K562 (cell line): ENCODE results near the gene KRT80. TPM values are rescaled to one million over a fixed set of nuclear protein-coding genes. Genes with fewer than 3 reads are reported as not detected.

Experiments
- CC2D1A ChIP-seq: fragments of 450-650 bp; IDR thresholded peaks from 2 replicates; pipeline ENCODE4 v1.6.1; 2017; ENCODE audit warnings: mild to moderate bottlenecking
- CCNT2 ChIP-seq: IDR thresholded peaks from 2 replicates; pipeline ENCODE4 v1.6.1; 2011; ENCODE audit warnings: borderline replicate concordance, low read depth, mild to moderate bottlenecking, moderate library complexity, mixed read lengths, low read length; ENCODE audit not compliant: insufficient read length; ENCODE audit errors: extremely low read depth
- EGR1 ChIP-seq: fragments of 450-650 bp; conservative IDR thresholded peaks from 2 replicates; pipeline ENCODE4 v1.6.1; 2017; ENCODE audit warnings: mild to moderate bottlenecking
- ELF4 ChIP-seq: fragments of 450-650 bp; formaldehyde crosslinking; IDR thresholded peaks from 2 replicates; pipeline ENCODE4 v1.4.0; 2022; ENCODE audit warnings: missing genetic modification characterization
- FOXA1 ChIP-seq: fragments of 450-650 bp; IDR thresholded peaks from 2 replicates; pipeline ENCODE4 v1.6.1; 2016; ENCODE audit warnings: mild to moderate bottlenecking, borderline replicate concordance
- HMG20B ChIP-seq: fragments of 250-450 bp; sonication (Bioruptor Pico); IDR thresholded peaks from 2 replicates; pipeline ENCODE4 v1.5.0; 2021; ENCODE audit warnings: mild to moderate bottlenecking
- POLR3G ChIP-seq: IDR thresholded peaks from 2 replicates; pipeline ENCODE4 v1.6.1; 2011; ENCODE audit not compliant: insufficient read length, insufficient replicate concordance; ENCODE audit errors: extremely low read depth
- SIN3A ChIP-seq, 2 experiments: fragments of 150-350 bp in 1 of 2; IDR thresholded peaks; 2 replicates each; pipeline ENCODE4 v1.6.1; 2011 to 2016; ENCODE audit warnings: borderline replicate concordance in 2 of 2, low read depth in 2 of 2, low read length in 2 of 2, mild to moderate bottlenecking in 2 of 2, moderate library complexity in 2 of 2; ENCODE audit not compliant: control insufficient read depth in 1 of 2
- ZKSCAN3 ChIP-seq: fragments of 250-450 bp; sonication (Bioruptor Pico); IDR thresholded peaks from 2 replicates; pipeline ENCODE4 v1.4.0; 2020
- ZNF12 ChIP-seq: sonication (generic); formaldehyde crosslinking; IDR thresholded peaks from 2 replicates; pipeline ENCODE4 v1.4.0; 2020; ENCODE audit warnings: mild to moderate bottlenecking, missing genetic modification reagents
- ZNF507 ChIP-seq: conservative IDR thresholded peaks from 2 replicates; pipeline ENCODE4 v1.6.1; 2017; ENCODE audit warnings: missing genetic modification characterization, missing compliant biosample characterization
- ZSCAN32 ChIP-seq: fragments of 450-650 bp; formaldehyde crosslinking; IDR thresholded peaks from 2 replicates; pipeline ENCODE4 v1.4.0; 2020; ENCODE audit warnings: mild to moderate bottlenecking, moderate library complexity
- polyA plus RNA-seq, 8 experiments: library from polyadenylated mRNA; depleted of rRNA in 4 of 8; stranded (reverse) in 5 of 8; unstranded in 3 of 8; fragments of >200 nt; fragmentation: Nextera tagmentation in 2 of 8; fragmentation: Illumina TruSeq in 1 of 8; extraction: Ambion mirVana in 2 of 8; extraction: Trizol in 1 of 8; gene quantifications; 2 replicates each; pipeline versions ENCODE4 v1.2.1 to v1.2.3, GENCODE V29; 2011 to 2014; ENCODE audit warnings: inconsistent platforms in 1 of 8, missing spikeins in 1 of 8
- total RNA-seq, 7 experiments: library from RNA; depleted of rRNA in 6 of 7; stranded (reverse); fragments of >200 nt in 6 of 7; fragmentation: Illumina TruSeq in 2 of 7; extraction: Trizol in 2 of 7; gene quantifications; 2 replicates each; pipeline versions ENCODE4 v1.2.1 to v1.2.3, GENCODE V29; 2011 to 2021; ENCODE audit warnings: low replicate concordance in 1 of 7
- TF ChIP-seq, protein P1 (sequence below): fragments of 450-650 bp; IDR thresholded peaks from 2 replicates; pipeline ENCODE4 v1.6.1; 2017; ENCODE audit warnings: antibody characterized with exemption
- TF ChIP-seq, protein P2 (sequence below), 2 experiments: fragments of 200-800 bp in 1 of 2; sonication (Bioruptor generic) in 1 of 2; sonication (generic) in 1 of 2; formaldehyde crosslinking in 1 of 2; IDR thresholded peaks in 1 of 2; conservative IDR thresholded peaks in 1 of 2; 2 replicates each; pipeline versions ENCODE4 v1.5.0 to v1.6.1; 2016 to 2020; ENCODE audit warnings: missing compliant biosample characterization in 1 of 2, missing genetic modification characterization in 1 of 2, missing genetic modification reagents in 1 of 2
- TF ChIP-seq, protein P3 (sequence below): fragments of 450-650 bp; IDR thresholded peaks from 2 replicates; pipeline ENCODE4 v1.6.1; 2016; ENCODE audit warnings: low read depth

KRT80 gene
- total and polyA plus RNA-seq, 9 of the 15 experiments (the other 6 are each of a cell fraction or from before 2014, with no cell fraction given), result not detected

DNA sequence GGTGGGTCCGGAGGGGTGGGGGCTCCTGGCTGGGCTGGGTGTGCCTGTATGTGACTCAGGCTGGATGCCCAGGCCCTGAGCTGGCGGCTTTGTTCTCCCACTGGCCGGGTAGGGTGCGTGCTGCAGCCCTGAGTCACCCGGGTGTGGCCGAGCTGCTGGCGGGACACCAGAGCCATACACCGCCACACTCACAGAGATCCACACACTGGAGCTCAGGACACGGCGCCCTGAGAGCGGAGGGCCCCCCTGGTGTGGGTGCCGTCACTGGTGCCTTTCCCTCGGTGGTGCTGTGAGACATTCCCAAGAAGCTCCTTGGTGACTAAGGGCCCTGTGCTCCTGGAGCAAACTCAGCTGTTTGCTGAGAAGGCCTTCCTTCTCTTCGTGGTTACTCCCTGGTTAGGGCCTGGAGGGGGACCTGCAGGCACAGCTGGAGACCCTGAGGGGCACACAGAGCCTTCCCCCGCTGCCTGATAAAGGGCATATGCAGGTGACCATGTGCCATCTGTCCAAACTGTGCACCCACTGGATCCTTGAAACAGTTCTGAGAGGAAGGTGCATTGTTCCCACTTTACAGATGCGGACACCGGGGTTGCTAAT is 44.3 kb downstream of the KRT80 start (continued):
- TF ChIP-seq CC2D1A (no peak), SIN3A (IDR thresholded peaks at IDR 0.05; ENCODE audit: borderline replicate concordance in 2 of 2, control insufficient read depth in 1 of 2, low read depth in 2 of 2, low read length in 2 of 2) (no peak), ZNF12 (CRISPR knock-in tag) (no peak), POLR3G (no peak), FOXA1 (no peak), HMG20B (CRISPR knock-in tag) (no peak), ZNF507 (no peak), ELF4 (CRISPR knock-in tag) (no peak), EGR1 (no peak), CCNT2 (no peak), ZSCAN32 (CRISPR knock-in tag) (no peak), ZKSCAN3 (CRISPR knock-in tag) (no peak)
- TF ChIP-seq, protein P1, sequence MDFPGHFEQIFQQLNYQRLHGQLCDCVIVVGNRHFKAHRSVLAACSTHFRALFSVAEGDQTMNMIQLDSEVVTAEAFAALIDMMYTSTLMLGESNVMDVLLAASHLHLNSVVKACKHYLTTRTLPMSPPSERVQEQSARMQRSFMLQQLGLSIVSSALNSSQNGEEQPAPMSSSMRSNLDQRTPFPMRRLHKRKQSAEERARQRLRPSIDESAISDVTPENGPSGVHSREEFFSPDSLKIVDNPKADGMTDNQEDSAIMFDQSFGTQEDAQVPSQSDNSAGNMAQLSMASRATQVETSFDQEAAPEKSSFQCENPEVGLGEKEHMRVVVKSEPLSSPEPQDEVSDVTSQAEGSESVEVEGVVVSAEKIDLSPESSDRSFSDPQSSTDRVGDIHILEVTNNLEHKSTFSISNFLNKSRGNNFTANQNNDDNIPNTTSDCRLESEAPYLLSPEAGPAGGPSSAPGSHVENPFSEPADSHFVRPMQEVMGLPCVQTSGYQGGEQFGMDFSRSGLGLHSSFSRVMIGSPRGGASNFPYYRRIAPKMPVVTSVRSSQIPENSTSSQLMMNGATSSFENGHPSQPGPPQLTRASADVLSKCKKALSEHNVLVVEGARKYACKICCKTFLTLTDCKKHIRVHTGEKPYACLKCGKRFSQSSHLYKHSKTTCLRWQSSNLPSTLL, result no peak
- TF ChIP-seq, protein P2, sequence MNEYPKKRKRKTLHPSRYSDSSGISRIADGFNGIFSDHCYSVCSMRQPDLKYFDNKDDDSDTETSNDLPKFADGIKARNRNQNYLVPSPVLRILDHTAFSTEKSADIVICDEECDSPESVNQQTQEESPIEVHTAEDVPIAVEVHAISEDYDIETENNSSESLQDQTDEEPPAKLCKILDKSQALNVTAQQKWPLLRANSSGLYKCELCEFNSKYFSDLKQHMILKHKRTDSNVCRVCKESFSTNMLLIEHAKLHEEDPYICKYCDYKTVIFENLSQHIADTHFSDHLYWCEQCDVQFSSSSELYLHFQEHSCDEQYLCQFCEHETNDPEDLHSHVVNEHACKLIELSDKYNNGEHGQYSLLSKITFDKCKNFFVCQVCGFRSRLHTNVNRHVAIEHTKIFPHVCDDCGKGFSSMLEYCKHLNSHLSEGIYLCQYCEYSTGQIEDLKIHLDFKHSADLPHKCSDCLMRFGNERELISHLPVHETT (CRISPR knock-in tag; conservative IDR thresholded peaks at IDR 0.05 in 1 of 2, IDR thresholded peaks at IDR 0.05 in 1 of 2), result no peak
- TF ChIP-seq, protein P3, sequence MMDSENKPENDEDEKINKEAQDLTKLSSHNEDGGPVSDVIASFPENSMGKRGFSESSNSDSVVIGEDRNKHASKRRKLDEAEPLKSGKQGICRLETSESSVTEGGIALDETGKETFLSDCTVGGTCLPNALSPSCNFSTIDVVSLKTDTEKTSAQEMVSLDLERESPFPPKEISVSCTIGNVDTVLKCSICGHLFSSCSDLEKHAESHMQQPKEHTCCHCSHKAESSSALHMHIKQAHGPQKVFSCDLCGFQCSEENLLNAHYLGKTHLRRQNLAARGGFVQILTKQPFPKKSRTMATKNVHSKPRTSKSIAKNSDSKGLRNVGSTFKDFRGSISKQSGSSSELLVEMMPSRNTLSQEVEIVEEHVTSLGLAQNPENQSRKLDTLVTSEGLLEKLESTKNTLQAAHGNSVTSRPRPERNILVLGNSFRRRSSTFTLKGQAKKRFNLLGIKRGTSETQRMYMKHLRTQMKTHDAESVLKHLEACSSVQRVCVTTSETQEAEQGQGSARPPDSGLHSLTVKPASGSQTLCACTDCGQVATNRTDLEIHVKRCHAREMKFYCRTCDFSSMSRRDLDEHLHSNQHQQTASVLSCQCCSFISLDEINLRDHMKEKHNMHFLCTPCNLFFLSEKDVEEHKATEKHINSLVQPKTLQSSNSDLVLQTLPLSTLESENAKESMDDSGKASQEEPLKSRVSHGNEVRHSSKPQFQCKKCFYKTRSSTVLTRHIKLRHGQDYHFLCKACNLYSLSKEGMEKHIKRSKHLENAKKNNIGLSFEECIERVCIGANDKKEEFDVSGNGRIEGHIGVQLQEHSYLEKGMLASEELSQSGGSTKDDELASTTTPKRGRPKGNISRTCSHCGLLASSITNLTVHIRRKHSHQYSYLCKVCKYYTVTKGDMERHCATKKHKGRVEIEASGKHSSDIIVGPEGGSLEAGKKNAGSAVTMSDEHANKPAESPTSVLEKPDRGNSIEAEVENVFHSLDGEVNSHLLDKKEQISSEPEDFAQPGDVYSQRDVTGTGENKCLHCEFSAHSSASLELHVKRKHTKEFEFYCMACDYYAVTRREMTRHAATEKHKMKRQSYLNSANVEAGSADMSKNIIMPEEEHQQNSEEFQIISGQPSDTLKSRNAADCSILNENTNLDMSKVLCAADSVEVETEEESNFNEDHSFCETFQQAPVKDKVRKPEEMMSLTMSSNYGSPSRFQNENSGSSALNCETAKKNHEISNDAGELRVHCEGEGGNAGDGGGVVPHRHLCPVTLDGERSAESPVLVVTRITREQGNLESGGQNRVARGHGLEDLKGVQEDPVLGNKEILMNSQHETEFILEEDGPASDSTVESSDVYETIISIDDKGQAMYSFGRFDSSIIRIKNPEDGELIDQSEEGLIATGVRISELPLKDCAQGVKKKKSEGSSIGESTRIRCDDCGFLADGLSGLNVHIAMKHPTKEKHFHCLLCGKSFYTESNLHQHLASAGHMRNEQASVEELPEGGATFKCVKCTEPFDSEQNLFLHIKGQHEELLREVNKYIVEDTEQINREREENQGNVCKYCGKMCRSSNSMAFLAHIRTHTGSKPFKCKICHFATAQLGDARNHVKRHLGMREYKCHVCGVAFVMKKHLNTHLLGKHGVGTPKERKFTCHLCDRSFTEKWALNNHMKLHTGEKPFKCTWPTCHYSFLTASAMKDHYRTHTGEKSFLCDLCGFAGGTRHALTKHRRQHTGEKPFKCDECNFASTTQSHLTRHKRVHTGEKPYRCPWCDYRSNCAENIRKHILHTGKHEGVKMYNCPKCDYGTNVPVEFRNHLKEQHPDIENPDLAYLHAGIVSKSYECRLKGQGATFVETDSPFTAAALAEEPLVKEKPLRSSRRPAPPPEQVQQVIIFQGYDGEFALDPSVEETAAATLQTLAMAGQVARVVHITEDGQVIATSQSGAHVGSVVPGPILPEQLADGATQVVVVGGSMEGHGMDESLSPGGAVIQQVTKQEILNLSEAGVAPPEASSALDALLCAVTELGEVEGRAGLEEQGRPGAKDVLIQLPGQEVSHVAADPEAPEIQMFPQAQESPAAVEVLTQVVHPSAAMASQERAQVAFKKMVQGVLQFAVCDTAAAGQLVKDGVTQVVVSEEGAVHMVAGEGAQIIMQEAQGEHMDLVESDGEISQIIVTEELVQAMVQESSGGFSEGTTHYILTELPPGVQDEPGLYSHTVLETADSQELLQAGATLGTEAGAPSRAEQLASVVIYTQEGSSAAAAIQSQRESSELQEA, result no peak
